Stimulated activated CD8-positive, alpha-beta memory T cell treated with anti-CD3 and anti-CD28 coated beads, Interleukin-2, amount 100 ng/mL, for 1 hour (primary cell): ENCODE data around the gene C2orf49.

Experiments used
- DNase-seq, 2 donors: peaks; one replicate each; pipeline ENCODE4 v3.0.0-alpha.2; 2020; ENCODE audit warnings: low read depth in 2 of 2

The C2orf49 gene

GRCh38 chr2:105337122-105338019 lies at the start of gene C2orf49:
Gene C2orf49, plus strand, starts transcription at chr2:105337540. Its CDS starts 48 bp downstream, at chr2:105337588.
- DNase-seq, result peak; percentile 72 to 79

- DNase-seq, result no peak
Measured at GRCh38 chr2:105287692-105288091, 49.6 kb upstream of the C2orf49 start.

GRCh38 chr2:105288133-105288532 lies 49.2 kb upstream of the C2orf49 start:
- no peak for DNase-seq

- no peak for DNase-seq
Measured at GRCh38 chr2:105290981-105291660, 46.2 kb upstream of the C2orf49 start.

GRCh38 chr2:105291981-105292380 lies 45.4 kb upstream of the C2orf49 start:
- no peak for DNase-seq

GRCh38 chr2:105294046-105294445 lies 43.3 kb upstream of the C2orf49 start:
- DNase-seq, result no peak

GRCh38 chr2:105294844-105295481 lies 42.4 kb upstream of the C2orf49 start:
- DNase-seq, result no peak

GRCh38 chr2:105296017-105296611 lies 41.2 kb upstream of the C2orf49 start:
- DNase-seq, result no peak

- no peak for DNase-seq
Measured at GRCh38 chr2:105297216-105297615, 40.1 kb upstream of the C2orf49 start.

- DNase-seq, result no peak
Measured at GRCh38 chr2:105298017-105298416, 39.3 kb upstream of the C2orf49 start.

GRCh38 chr2:105299290-105299689 lies 38.0 kb upstream of the C2orf49 start:
- DNase-seq, result no peak

- no peak for DNase-seq
Measured at GRCh38 chr2:105301646-105302045, 35.7 kb upstream of the C2orf49 start.

- no peak for DNase-seq
Measured at GRCh38 chr2:105307146-105307545, 30.2 kb upstream of the C2orf49 start.

- no peak for DNase-seq
Measured at GRCh38 chr2:105307550-105307949, 29.8 kb upstream of the C2orf49 start.

- DNase-seq, result no peak
Measured at GRCh38 chr2:105307962-105308361, 29.4 kb upstream of the C2orf49 start.

- DNase-seq, result no peak
Measured at GRCh38 chr2:105308382-105309146, 28.8 kb upstream of the C2orf49 start.

- DNase-seq, result no peak
Measured at GRCh38 chr2:105309147-105309545, 28.2 kb upstream of the C2orf49 start.

- no peak for DNase-seq
Measured at GRCh38 chr2:105313877-105314276, 23.5 kb upstream of the C2orf49 start.

- DNase-seq, result no peak
Measured at GRCh38 chr2:105315314-105315713, 22.0 kb upstream of the C2orf49 start.

GRCh38 chr2:105317937-105318336 lies 19.4 kb upstream of the C2orf49 start:
- no peak for DNase-seq

- DNase-seq, result no peak
Measured at GRCh38 chr2:105320651-105321215, 16.6 kb upstream of the C2orf49 start.
